GM23338 (cell line): ENCODE results near the gene ZNF322.

ENCODE experiments used
- CREB1 ChIP-seq: fragments of 250-450 bp; sonication (Bioruptor Pico); IDR thresholded peaks from 2 replicates; pipeline ENCODE4 v1.5.0; 2020; ENCODE audit warnings: low read depth, mild to moderate bottlenecking, moderate library complexity
- CTCF ChIP-seq, 2 experiments: fragments of 200-600 bp in 1 of 2; sonication (generic) in 1 of 2; conservative IDR thresholded peaks; 2 replicates each; pipeline versions ENCODE4 v1.5.1 to v1.6.1; 2016 to 2017; ENCODE audit warnings: antibody characterized with exemption in 2 of 2, low read depth in 2 of 2, mild to moderate bottlenecking in 2 of 2, moderate library complexity in 1 of 2
- ETS1 ChIP-seq: IDR thresholded peaks from 2 replicates; pipeline ENCODE4 v1.6.1; 2016; ENCODE audit warnings: antibody characterized with exemption
- EZH2 ChIP-seq: fragments of 200-600 bp; sonication (generic); IDR thresholded peaks from one replicate; pipeline ENCODE4 v1.8.0; 2017; ENCODE audit warnings: antibody characterized with exemption, mild to moderate bottlenecking, low read depth; ENCODE audit not compliant: unreplicated experiment
- EZH2phosphoT487 ChIP-seq: fragments of 200-600 bp; sonication (generic); IDR thresholded peaks from one replicate; pipeline ENCODE4 v1.8.1; 2018; ENCODE audit warnings: antibody characterized with exemption; ENCODE audit not compliant: unreplicated experiment
- JUNB ChIP-seq: IDR thresholded peaks from one replicate; pipeline ENCODE4 v1.6.1; 2016; ENCODE audit warnings: antibody characterized with exemption; ENCODE audit not compliant: unreplicated experiment
- NANOG ChIP-seq: IDR thresholded peaks from 2 replicates; pipeline ENCODE4 v1.6.1; 2016; ENCODE audit warnings: antibody characterized with exemption, borderline replicate concordance
- POLR2AphosphoS5 ChIP-seq: IDR thresholded peaks from 2 replicates; pipeline ENCODE4 v1.6.1; 2016; ENCODE audit warnings: antibody characterized with exemption, low read depth
- REST ChIP-seq: IDR thresholded peaks from one replicate; pipeline ENCODE4 v1.6.1; 2018; ENCODE audit warnings: antibody characterized with exemption; ENCODE audit not compliant: unreplicated experiment
- STAT1 ChIP-seq: IDR thresholded peaks from one replicate; pipeline ENCODE4 v1.6.1; 2016; ENCODE audit warnings: antibody characterized with exemption; ENCODE audit not compliant: unreplicated experiment
- ZNF114 ChIP-seq: fragments of 250-450 bp; sonication (Bioruptor Pico); IDR thresholded peaks from 2 replicates; pipeline ENCODE4 v1.5.0; 2020; ENCODE audit warnings: mild to moderate bottlenecking, moderate library complexity
- ZNF331 ChIP-seq: fragments of 250-450 bp; sonication (Bioruptor Pico); IDR thresholded peaks from 2 replicates; pipeline ENCODE4 v1.5.0; 2020; ENCODE audit warnings: low read depth, mild to moderate bottlenecking, moderate library complexity
- ZNF462 ChIP-seq: fragments of 250-450 bp; sonication (Bioruptor Pico); IDR thresholded peaks from 2 replicates; pipeline ENCODE4 v1.5.0; 2020; ENCODE audit warnings: mild to moderate bottlenecking, moderate library complexity

- no peak for TF ChIP-seq CTCF (conservative IDR thresholded peaks at IDR 0.05; ENCODE audit: low read depth in 2 of 2)
- TF ChIP-seq NANOG = no peak
- no peak for TF ChIP-seq EZH2
- TF ChIP-seq EZH2phosphoT487 = no peak
- no peak for TF ChIP-seq POLR2AphosphoS5
- TF ChIP-seq CREB1 = no peak
- no peak for TF ChIP-seq REST
- no peak for TF ChIP-seq JUNB
- TF ChIP-seq ZNF331 (CRISPR knock-in tag) = no peak
- TF ChIP-seq ETS1 = no peak
- TF ChIP-seq STAT1 = no peak
- TF ChIP-seq ZNF462 (CRISPR knock-in tag) = no peak
- TF ChIP-seq ZNF114 (CRISPR knock-in tag) = no peak
Observed at GRCh38 chr6:26593278-26594130, 66.0 kb downstream of the ZNF322 start.
